Measurements from ENCODE around the gene CDH23. TPM values are rescaled to one million over a fixed set of nuclear protein-coding genes. Genes with fewer than 3 reads are reported as not detected.

The CDH23 gene
- total RNA-seq, 1 donor from 2014 or later, result 9.4 TPM

GRCh38 chr10:71351628-71352319 is 44.9 kb upstream of the CDH23 start:
- Mint-ChIP-seq H3K27ac (no peak overlapping the region), H3K36me3 (peaks cover 4% of the 10 kb centered on the region), H3K4me3 (no peak overlapping the region), H3K4me1 (ENCODE audit: unreplicated experiment) (peaks cover 17% of the 10 kb centered on the region), H3K9me3 (no peaks in the 10 kb centered on the region), H3K27me3 (no peaks in the 10 kb centered on the region)
- no peak for TF ChIP-seq CTCF (conservative IDR thresholded peaks at IDR 0.05)
- no peak for DNase-seq (ENCODE audit: extremely low spot score, unreplicated experiment)

DNA sequence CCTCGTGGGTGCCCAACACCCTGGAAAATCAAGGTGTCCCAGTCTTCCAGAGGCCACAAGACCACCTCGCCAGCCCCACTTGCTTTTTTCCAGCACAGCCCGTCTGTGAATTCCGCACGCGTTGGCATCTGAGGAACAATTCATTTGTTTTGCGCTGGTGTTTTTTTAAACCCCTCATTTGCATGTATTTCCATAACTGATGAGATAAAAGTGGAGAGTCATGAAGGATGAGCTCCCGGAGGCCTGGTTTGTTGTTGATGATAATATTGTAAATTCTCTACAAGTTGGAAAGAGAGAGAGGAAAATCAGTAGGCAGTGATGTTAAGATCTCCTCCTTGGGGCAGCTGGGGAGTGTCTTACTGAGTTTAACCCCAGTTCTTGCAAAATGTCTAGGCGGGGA is 43.1 kb upstream of the CDH23 start:
- Mint-ChIP-seq H3K27ac (no peak overlapping the region), H3K4me1 (ENCODE audit: unreplicated experiment) (peaks cover 15% of the 10 kb centered on the region), H3K27me3 (no peaks in the 10 kb centered on the region), H3K4me3 (no peak overlapping the region), H3K36me3 (peaks cover 15% of the 10 kb centered on the region), H3K9me3 (no peaks in the 10 kb centered on the region)
- TF ChIP-seq CTCF (conservative IDR thresholded peaks at IDR 0.05), result no peak
- DNase-seq (ENCODE audit: extremely low spot score, unreplicated experiment), result no peak

DNA sequence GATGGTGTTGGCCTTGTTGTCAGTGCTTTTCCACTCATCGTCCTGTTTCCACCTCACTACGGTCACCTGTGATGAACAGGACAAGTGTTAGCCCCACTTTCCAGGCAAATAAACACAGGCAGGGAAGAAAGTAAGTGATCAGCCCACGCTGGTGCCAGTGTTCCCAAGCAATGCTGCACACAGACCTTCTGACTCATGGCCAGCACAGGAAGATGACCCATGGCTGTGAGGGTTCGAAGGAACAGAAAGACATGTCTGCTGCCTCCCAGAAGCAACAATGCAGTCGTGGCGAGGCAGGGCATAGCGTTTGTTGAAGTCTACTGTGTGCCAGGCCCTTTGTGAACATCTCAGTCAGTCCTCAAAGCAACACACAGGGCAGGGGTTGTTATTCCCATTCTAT is 41.9 kb upstream of the CDH23 start:
- Mint-ChIP-seq H3K9me3 (no peaks in the 10 kb centered on the region), H3K27ac (no peak overlapping the region), H3K4me1 (ENCODE audit: unreplicated experiment) (peaks cover 11% of the 10 kb centered on the region), H3K27me3 (no peaks in the 10 kb centered on the region), H3K4me3 (no peak overlapping the region), H3K36me3 (peaks cover 11% of the 10 kb centered on the region)
- DNase-seq (ENCODE audit: extremely low spot score, unreplicated experiment), result no peak
- TF ChIP-seq CTCF (conservative IDR thresholded peaks at IDR 0.05), result no peak

DNA sequence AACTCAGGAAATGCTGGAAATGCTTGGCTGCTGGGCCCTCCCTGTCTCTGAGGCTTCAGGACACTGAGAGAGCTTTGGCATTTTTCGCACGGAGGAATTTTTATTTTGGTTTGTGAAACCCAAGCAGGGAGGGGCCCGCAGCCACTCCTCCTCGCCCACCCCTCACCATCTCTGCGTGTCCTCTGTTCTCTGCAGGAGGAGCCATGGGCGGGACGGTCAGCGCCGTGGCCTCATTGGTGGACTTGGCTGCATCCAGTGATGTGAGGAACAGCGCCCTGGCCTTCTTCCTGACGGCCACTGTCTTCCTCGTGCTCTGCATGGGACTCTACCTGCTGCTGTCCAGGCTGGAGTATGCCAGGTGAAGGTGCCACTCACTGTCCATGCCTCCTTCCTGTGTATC is 40.8 kb upstream of the CDH23 start:
- TF ChIP-seq CTCF (conservative IDR thresholded peaks at IDR 0.05), result no peak
- Mint-ChIP-seq H3K4me1 (ENCODE audit: unreplicated experiment) (peaks cover 9% of the 10 kb centered on the region), H3K9me3 (no peaks in the 10 kb centered on the region), H3K4me3 (no peak overlapping the region), H3K27me3 (no peaks in the 10 kb centered on the region), H3K27ac (no peak overlapping the region), H3K36me3 (peaks cover 11% of the 10 kb centered on the region)
- DNase-seq (ENCODE audit: extremely low spot score, unreplicated experiment), result no peak

DNA sequence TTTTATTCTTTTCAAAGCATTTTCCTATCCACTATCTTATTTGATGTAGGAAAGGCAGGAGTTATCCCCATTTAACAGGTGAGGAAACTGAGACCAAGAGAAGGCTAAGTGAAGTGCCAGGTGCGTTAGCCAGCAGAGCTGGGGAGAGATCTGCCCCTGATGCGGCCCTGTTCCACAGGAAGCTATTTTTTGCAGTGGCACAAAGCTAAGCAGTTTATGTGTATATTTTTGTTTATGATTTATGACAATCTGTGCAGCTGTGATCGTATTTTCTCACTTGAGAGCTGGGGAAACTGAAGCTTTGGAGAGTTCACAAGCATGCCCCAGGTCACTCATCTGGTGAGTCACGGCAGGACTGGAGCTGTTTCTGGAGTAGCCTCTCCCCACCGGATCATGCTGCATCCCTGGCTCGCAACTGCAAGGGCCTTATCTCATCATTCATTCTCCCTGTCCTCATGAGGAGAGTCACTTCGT is 38.9 kb upstream of the CDH23 start:
- H3K27me3 Mint-ChIP-seq, result no peaks in the 10 kb centered on the region
- no peak for DNase-seq (ENCODE audit: extremely low spot score, unreplicated experiment)
- no peak overlapping the region for H3K4me3 Mint-ChIP-seq
- H3K9me3 Mint-ChIP-seq, result no peaks in the 10 kb centered on the region
- peaks cover 18% of the 10 kb centered on the region for H3K36me3 Mint-ChIP-seq
- no peak overlapping the region for H3K27ac Mint-ChIP-seq
- TF ChIP-seq CTCF (conservative IDR thresholded peaks at IDR 0.05), result no peak
- H3K4me1 Mint-ChIP-seq (ENCODE audit: unreplicated experiment), result peaks cover 9% of the 10 kb centered on the region
